ENCODE data around the gene KRT34.

KRT34 gene

GRCh38 chr17:41332239-41332638 is 49.9 kb downstream of the KRT34 start:
- no peak for DNase-seq (ENCODE audit: low read depth)

- no peak for DNase-seq (ENCODE audit: low read depth)
Observed at GRCh38 chr17:41331606-41332005, 50.5 kb downstream of the KRT34 start.

DNA sequence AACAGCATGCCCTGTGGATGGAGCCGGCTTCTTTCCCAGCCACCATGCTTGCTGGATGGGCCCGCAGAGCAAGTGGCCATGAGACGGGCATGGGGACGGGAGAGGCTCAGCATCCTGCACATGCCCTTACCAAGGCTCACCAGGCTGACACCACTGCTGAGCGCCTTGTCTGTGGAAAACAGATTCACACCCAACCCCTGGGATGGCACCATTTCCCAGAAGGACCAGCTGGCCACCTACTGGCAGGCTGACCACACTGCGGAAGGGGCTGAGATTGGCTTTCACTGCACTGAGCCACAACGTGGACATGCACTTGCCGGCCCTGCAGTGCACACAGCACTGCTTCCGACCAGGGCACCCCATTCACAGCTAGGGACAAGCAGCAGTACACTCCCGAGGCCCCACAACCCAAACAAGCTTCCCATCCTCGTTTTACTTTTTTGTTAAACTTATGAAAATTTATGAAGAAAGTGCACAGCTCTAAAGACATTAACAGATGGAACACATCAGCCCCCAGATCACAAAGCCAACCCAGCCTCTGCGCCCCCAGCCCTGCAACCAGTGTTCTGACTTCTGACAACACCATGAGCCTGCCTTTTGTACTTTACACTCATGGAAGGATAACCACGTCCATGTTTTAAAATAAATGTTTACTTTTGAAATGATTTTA is 52.7 kb downstream of the KRT34 start:
- DNase-seq (ENCODE audit: low read depth): no peak

- DNase-seq (ENCODE audit: low read depth): no peak
Observed at GRCh38 chr17:41328207-41328606, 53.9 kb downstream of the KRT34 start.

All from T follicular helper cell (primary cell).